ENCODE measurements around the gene GNRHR.

GRCh38 chr4:67750691-67751090, 3.5 kb downstream of the GNRHR start:
- no peak for TF ChIP-seq POLR2AphosphoS5 (IDR thresholded peaks at IDR 0.05)
- TF ChIP-seq CTCF (IDR thresholded peaks at IDR 0.05) = no peak
